A549 (cell line): ENCODE data around the gene BUD23. TPM values are rescaled to one million over a fixed set of nuclear protein-coding genes. Genes with fewer than 3 reads are reported as not detected.

Source experiments
- ATAC-seq, 2 experiments: fragments of 200-7000 bp in 1 of 2; fragments of >200 bp in 1 of 2; cut with Nextera tagmentation in 1 of 2; cut with Tn5 transposase in 1 of 2; 3 replicates each; pipeline versions ENCODE4 v1.8.0 to v1.9.1; 2018 to 2020; ENCODE audit warnings: mild to moderate bottlenecking in 1 of 2, moderate library complexity in 1 of 2
- CTCF ChIA-PET: fragments of 300-600 bp; sonication (Branson Sonifier 250); formaldehyde crosslinking; extraction: SDS; loops from one replicate; lab custom pipeline; 2021; ENCODE audit warnings: antibody characterized with exemption, inconsistent platforms; lab: Yijun Ruan, JAX
- POLR2A ChIA-PET: fragments of 350-600 bp; formaldehyde crosslinking; extraction: SDS; loops from one replicate; lab custom pipeline; 2021; ENCODE audit warnings: antibody characterized with exemption, inconsistent platforms; lab: Yijun Ruan, JAX
- DNase-seq, 2 experiments: peaks; one replicate each; pipeline versions ENCODE4 v3.0.0 to v3.0.0-alpha.2; 2011 to 2016; ENCODE audit warnings: low read depth in 1 of 2, low spot score in 1 of 2
- FAIRE-seq: peaks from 2 replicates; lab custom pipeline; 2011; peaks lifted over from hg19 to GRCh38; lab: Jason Lieb, UNC
- H3K27ac ChIP-seq, 2 experiments: fragments of >200 bp; sonication (Bioruptor Twin); formaldehyde crosslinking; 3 replicates each; pipeline ENCODE4 v1.5.1; 2016 to 2017
- H3K4me1 ChIP-seq: fragments of >200 bp; sonication (Bioruptor Twin); formaldehyde crosslinking; 3 replicates; pipeline ENCODE4 v1.6.1; 2016
- H3K4me2 ChIP-seq: fragments of >200 bp; sonication (Bioruptor Twin); formaldehyde crosslinking; 3 replicates; pipeline ENCODE4 v1.6.1; 2016
- H3K4me3 ChIP-seq: fragments of >200 bp; sonication (Bioruptor Twin); formaldehyde crosslinking; 3 replicates; pipeline ENCODE4 v1.5.1; 2016
- H3K9me3 ChIP-seq: fragments of >200 bp; sonication (Bioruptor Twin); formaldehyde crosslinking; 3 replicates; pipeline ENCODE4 v1.6.1; 2016
- CBX8 ChIP-seq: fragments of 200-600 bp; sonication (generic); IDR thresholded peaks from 2 replicates; pipeline ENCODE4 v1.6.1; 2016
- CEBPB ChIP-seq, 2 experiments: fragments of >200 bp in 1 of 2; sonication (Bioruptor Twin) in 1 of 2; formaldehyde crosslinking in 1 of 2; IDR thresholded peaks; 2 replicates each; pipeline ENCODE4 v1.6.1; 2012 to 2016
- CHD2 ChIP-seq: fragments of 150-350 bp; IDR thresholded peaks from 2 replicates; pipeline ENCODE4 v1.6.1; 2014; ENCODE audit warnings: low read length; ENCODE audit not compliant: partially characterized antibody
- CTCF ChIP-seq: fragments of >200 bp; sonication (Bioruptor Twin); formaldehyde crosslinking; IDR thresholded peaks from 3 replicates; pipeline ENCODE4 v1.5.1; 2016
- FOXS1 ChIP-seq: fragments of 250-450 bp; sonication (Bioruptor Pico); IDR thresholded peaks from 2 replicates; pipeline ENCODE4 v1.5.0; 2020; ENCODE audit warnings: mild to moderate bottlenecking, moderate library complexity
- GATA3 ChIP-seq: IDR thresholded peaks from 2 replicates; pipeline ENCODE4 v1.6.1; 2012; ENCODE audit warnings: borderline replicate concordance
- HEYL ChIP-seq: fragments of 250-450 bp; sonication (Bioruptor Pico); IDR thresholded peaks from 2 replicates; pipeline ENCODE4 v1.8.0; 2021; ENCODE audit warnings: mild to moderate bottlenecking, moderate library complexity
- JUN ChIP-seq, 2 experiments: fragments of >200 bp; sonication (Bioruptor Twin); formaldehyde crosslinking; IDR thresholded peaks; 2 replicates in 1 of 2; 3 replicates in 1 of 2; pipeline ENCODE4 v1.6.1; 2016 to 2017
- JUNB ChIP-seq: fragments of >200 bp; sonication (Bioruptor Twin); formaldehyde crosslinking; IDR thresholded peaks from 2 replicates; pipeline ENCODE4 v1.6.1; 2016
- MAFK ChIP-seq: fragments of 450-650 bp; IDR thresholded peaks from 2 replicates; pipeline ENCODE4 v1.6.1; 2014; ENCODE audit not compliant: partially characterized antibody
- MAX ChIP-seq: IDR thresholded peaks from 2 replicates; pipeline ENCODE4 v1.6.1; 2012
- MAZ ChIP-seq: fragments of 150-350 bp; IDR thresholded peaks from 2 replicates; pipeline ENCODE4 v1.6.1; 2014; ENCODE audit warnings: antibody characterized with exemption, low read depth, low read length, borderline replicate concordance
- PBX3 ChIP-seq: IDR thresholded peaks from 2 replicates; pipeline ENCODE4 v1.6.1; 2012
- PHF8 ChIP-seq: fragments of 200-600 bp; sonication (generic); IDR thresholded peaks from 2 replicates; pipeline ENCODE4 v1.6.1; 2016; ENCODE audit warnings: low read depth, mild to moderate bottlenecking, antibody characterized with exemption, moderate library complexity, borderline replicate concordance
- POLR2A ChIP-seq: IDR thresholded peaks from 2 replicates; pipeline ENCODE4 v1.6.1; 2012; ENCODE audit warnings: mild to moderate bottlenecking, low read length
- RARB ChIP-seq: fragments of 250-450 bp; sonication (Bioruptor Pico); IDR thresholded peaks from 2 replicates; pipeline ENCODE4 v1.8.0; 2021; ENCODE audit warnings: mild to moderate bottlenecking, moderate library complexity
- REST ChIP-seq: fragments of 200-600 bp; sonication (generic); IDR thresholded peaks from 2 replicates; pipeline ENCODE4 v1.6.1; 2016; ENCODE audit warnings: antibody characterized with exemption, mild to moderate bottlenecking, moderate library complexity
- SMC3 ChIP-seq: fragments of >200 bp; sonication (Bioruptor Twin); formaldehyde crosslinking; IDR thresholded peaks from 3 replicates; pipeline ENCODE4 v1.6.1; 2018; ENCODE audit warnings: inconsistent platforms
- SREBF2 ChIP-seq: fragments of 450-650 bp; IDR thresholded peaks from 2 replicates; pipeline ENCODE4 v1.6.1; 2014; ENCODE audit warnings: mild to moderate bottlenecking, moderate library complexity
- TP53 ChIP-seq: fragments of 250-450 bp; sonication (Bioruptor Pico); IDR thresholded peaks from 2 replicates; pipeline ENCODE4 v1.5.0; 2021; ENCODE audit warnings: mild to moderate bottlenecking, moderate library complexity
- ZNF302 ChIP-seq: fragments of 250-450 bp; sonication (Bioruptor Pico); IDR thresholded peaks from 2 replicates; pipeline ENCODE4 v1.9.0; 2021; ENCODE audit warnings: inconsistent platforms, mild to moderate bottlenecking, moderate library complexity
- WGBS: methylation state at CpG from one replicate; pipeline ENCODE4 v1.1.6; 2017; ENCODE audit errors: missing lambda C conversion rate; 5-methylcytosine and 5-hydroxymethylcytosine counted together
- polyA plus RNA-seq, 4 experiments: library from polyadenylated mRNA; depleted of rRNA in 3 of 4; stranded (reverse); fragments of >200 nt; fragmentation: RNase III in 1 of 4; extraction: RNeasy Plus Mini Kit Qiagen cat#74134 plus additional on column Dnase treatment in 1 of 4; gene quantifications; 2 replicates in 3 of 4; 3 replicates in 1 of 4; pipeline ENCODE4 v1.2.3, GENCODE V29; 2011 to 2017

The BUD23 gene
- polyA plus RNA-seq, 2 of the 4 experiments (the other 2 are of a cell fraction) = 134 to 161 TPM

- CTCF ChIA-PET = interaction anchor here (1.0 to 4.8 kb wide), 5 partner anchors 10 to 81 kb away, joined by 3 to 19 read pairs (median 3); partner anchors contain the start of gene VPS37D
- no peak for DNase-seq
- no peak overlapping the region for H3K27ac ChIP-seq
- no peak for ATAC-seq
- TF ChIP-seq PBX3 (no peak), POLR2A (no peak), CTCF (no peak), RARB (no peak), JUNB (no peak), GATA3 (no peak), ZNF302 (CRISPR knock-in tag) (no peak), FOXS1 (CRISPR knock-in tag) (no peak), MAZ (no peak), REST (no peak), CEBPB (IDR thresholded peaks at IDR 0.05) (no peak), SREBF2 (no peak)
- TF ChIP-seq, all 56 proteins: peak for 0
- no peaks in the 10 kb centered on the region for H3K9me3 ChIP-seq
- H3K4me1 ChIP-seq = peaks cover 12% of the 10 kb centered on the region; the same call in 1 of the 3 replicates
- no peak overlapping the region for H3K4me2 ChIP-seq
- 92% methylated on average over 8 of the region's 8 CpGs for WGBS
- H3K4me3 ChIP-seq = no peak overlapping the region
- POLR2A ChIA-PET = interaction anchor here (0.7 kb wide), 1 partner anchor 11 kb away, joined by 4 read pairs; no protein-coding TSS in a partner anchor
- FAIRE-seq = no peak
Observed at GRCh38 chr7:73688288-73688687, 4.9 kb downstream of the BUD23 start.

GRCh38 chr7:73690646-73691045 is 7.2 kb downstream of the BUD23 start:
- Histone ChIP-seq H3K9me3 (no peaks in the 10 kb centered on the region), H3K4me1 (no peaks in the 10 kb centered on the region), H3K4me2 (no peak overlapping the region), H3K27ac (no peak overlapping the region), H3K4me3 (no peak overlapping the region)
- DNase-seq (no peak), FAIRE-seq (no peak), ATAC-seq (no peak)
- 93% methylated on average over 7 of the region's 7 CpGs for WGBS
- ChIA-PET CTCF (interaction anchor here (0.6 to 4.0 kb wide), 6 partner anchors 11 to 84 kb away, joined by 3 to 34 read pairs (median 8); no protein-coding TSS in a partner anchor), POLR2A (interaction anchor here (2.0 kb wide), 1 partner anchor 11 kb away, joined by 6 read pairs; no protein-coding TSS in a partner anchor)
- no peak for TF ChIP-seq CHD2
- no peak for TF ChIP-seq TP53 (CRISPR knock-in tag)
- no peak for TF ChIP-seq MAFK
- no peak for TF ChIP-seq HEYL (CRISPR knock-in tag)
- no peak for TF ChIP-seq JUN (IDR thresholded peaks at IDR 0.05)
- no peak for TF ChIP-seq CBX8
- TF ChIP-seq SMC3 = no peak
- no peak for TF ChIP-seq MAX
- TF ChIP-seq PHF8 = no peak
